HEK293 (cell line): ENCODE measurements around the gene KREMEN2.
A peak's percentile ranks its signal among the peaks of the same experiment; 100 is the strongest.

ENCODE experiments used
- HOXD13 ChIP-seq: sonication (generic); formaldehyde crosslinking; IDR thresholded peaks from 2 replicates; pipeline ENCODE4 v1.8.0; 2022; ENCODE audit warnings: missing genetic modification reagents, borderline replicate concordance
- KLF17 ChIP-seq: fragments of 450-650 bp; formaldehyde crosslinking; IDR thresholded peaks from 2 replicates; pipeline ENCODE4 v1.5.1; 2016; ENCODE audit warnings: missing biosample characterization, missing genetic modification characterization
- RBAK ChIP-seq: fragments of 450-650 bp; formaldehyde crosslinking; IDR thresholded peaks from 2 replicates; pipeline ENCODE4 v1.5.1; 2016; ENCODE audit warnings: missing biosample characterization, missing genetic modification characterization
- REPIN1 ChIP-seq: fragments of 450-650 bp; formaldehyde crosslinking; IDR thresholded peaks from 2 replicates; pipeline ENCODE4 v1.5.1; 2017; ENCODE audit warnings: missing biosample characterization, missing genetic modification characterization, low read depth
- SALL2 ChIP-seq: fragments of 450-650 bp; formaldehyde crosslinking; IDR thresholded peaks from 2 replicates; pipeline ENCODE4 v1.5.0; 2017; ENCODE audit warnings: missing biosample characterization, mild to moderate bottlenecking, missing genetic modification characterization, borderline replicate concordance
- SCRT1 ChIP-seq: fragments of 450-650 bp; formaldehyde crosslinking; IDR thresholded peaks from 2 replicates; pipeline ENCODE4 v1.5.1; 2016; ENCODE audit warnings: missing biosample characterization, missing genetic modification characterization, borderline replicate concordance
- ZBTB11 ChIP-seq: fragments of 450-650 bp; formaldehyde crosslinking; conservative IDR thresholded peaks from 2 replicates; pipeline ENCODE4 v1.5.1; 2016; ENCODE audit warnings: low read depth, missing biosample characterization, missing genetic modification characterization
- ZBTB17 ChIP-seq: fragments of 450-650 bp; formaldehyde crosslinking; IDR thresholded peaks from 2 replicates; pipeline ENCODE4 v1.5.1; 2016; ENCODE audit warnings: missing biosample characterization, missing genetic modification characterization
- ZBTB20 ChIP-seq: fragments of 450-650 bp; formaldehyde crosslinking; IDR thresholded peaks from 2 replicates; pipeline ENCODE4 v1.5.1; 2016; ENCODE audit warnings: missing biosample characterization, missing genetic modification characterization
- ZEB2 ChIP-seq: fragments of 450-650 bp; formaldehyde crosslinking; IDR thresholded peaks from 2 replicates; pipeline ENCODE4 v1.5.1; 2016; ENCODE audit warnings: missing biosample characterization, missing genetic modification characterization
- ZNF10 ChIP-seq: fragments of 450-650 bp; formaldehyde crosslinking; IDR thresholded peaks from 2 replicates; pipeline ENCODE4 v1.5.1; 2017; ENCODE audit warnings: missing biosample characterization, missing genetic modification characterization
- ZNF112 ChIP-seq: fragments of 450-650 bp; formaldehyde crosslinking; IDR thresholded peaks from 2 replicates; pipeline ENCODE4 v1.5.0; 2017; ENCODE audit warnings: missing biosample characterization, missing genetic modification characterization
- ZNF155 ChIP-seq: fragments of 450-650 bp; formaldehyde crosslinking; IDR thresholded peaks from 2 replicates; pipeline ENCODE4 v1.5.1; 2016; ENCODE audit warnings: missing biosample characterization, missing genetic modification characterization
- ZNF174 ChIP-seq: fragments of 450-650 bp; formaldehyde crosslinking; IDR thresholded peaks from 2 replicates; pipeline ENCODE4 v1.5.0; 2017; ENCODE audit warnings: missing biosample characterization, mild to moderate bottlenecking, missing genetic modification characterization
- ZNF274 ChIP-seq, 2 experiments: fragments of 200-500 bp in 1 of 2; fragments of 450-650 bp in 1 of 2; sonication (Bioruptor generic) in 1 of 2; formaldehyde crosslinking in 1 of 2; IDR thresholded peaks; 2 replicates each; pipeline versions ENCODE4 v1.5.1 to v1.6.1; 2014 to 2016; ENCODE audit warnings: borderline replicate concordance in 1 of 2, inconsistent platforms in 1 of 2, low read length in 1 of 2, missing biosample characterization in 1 of 2, missing genetic modification characterization in 1 of 2
- ZNF292 ChIP-seq: fragments of 450-650 bp; formaldehyde crosslinking; IDR thresholded peaks from 2 replicates; pipeline ENCODE4 v1.5.1; 2016; ENCODE audit warnings: low read depth, missing biosample characterization, missing genetic modification characterization, borderline replicate concordance
- ZNF341 ChIP-seq: fragments of 450-650 bp; formaldehyde crosslinking; IDR thresholded peaks from 2 replicates; pipeline ENCODE4; 2016; ENCODE audit warnings: low read depth, missing biosample characterization, missing genetic modification characterization
- ZNF37A ChIP-seq: fragments of 450-650 bp; IDR thresholded peaks from 2 replicates; pipeline ENCODE4 v1.5.1; 2018; ENCODE audit warnings: missing biosample characterization, missing genetic modification characterization
- ZNF510 ChIP-seq: fragments of 450-650 bp; formaldehyde crosslinking; IDR thresholded peaks from 2 replicates; pipeline ENCODE4 v1.5.1; 2018; ENCODE audit warnings: mild to moderate bottlenecking, missing genetic modification characterization, missing biosample characterization; ENCODE audit not compliant: insufficient replicate concordance
- ZNF518A ChIP-seq: fragments of 450-650 bp; formaldehyde crosslinking; conservative IDR thresholded peaks from 2 replicates; pipeline ENCODE4 v1.5.1; 2016; ENCODE audit warnings: low read depth, missing biosample characterization, missing genetic modification characterization
- ZNF521 ChIP-seq: fragments of 450-650 bp; formaldehyde crosslinking; IDR thresholded peaks from 2 replicates; pipeline ENCODE4 v1.5.1; 2017; ENCODE audit warnings: missing biosample characterization, mild to moderate bottlenecking, missing genetic modification characterization
- ZNF596 ChIP-seq: fragments of 450-650 bp; IDR thresholded peaks from 2 replicates; pipeline ENCODE4 v1.5.0; 2018; ENCODE audit warnings: missing biosample characterization, mild to moderate bottlenecking, missing genetic modification characterization, moderate library complexity
- ZNF610 ChIP-seq: fragments of 450-650 bp; formaldehyde crosslinking; IDR thresholded peaks from 2 replicates; pipeline ENCODE4 v1.5.1; 2016; ENCODE audit warnings: missing biosample characterization, missing genetic modification characterization, borderline replicate concordance
- ZNF626 ChIP-seq: fragments of 450-650 bp; sonication (Bioruptor Pico); formaldehyde crosslinking; IDR thresholded peaks from 2 replicates; pipeline ENCODE4 v1.5.1; 2018; ENCODE audit warnings: missing biosample characterization, missing genetic modification characterization, inconsistent platforms
- ZNF664 ChIP-seq: fragments of 450-650 bp; formaldehyde crosslinking; IDR thresholded peaks from 2 replicates; pipeline ENCODE4 v1.5.1; 2016; ENCODE audit warnings: missing biosample characterization, missing genetic modification characterization
- ZNF747 ChIP-seq: fragments of 450-650 bp; formaldehyde crosslinking; IDR thresholded peaks from 2 replicates; pipeline ENCODE4 v1.5.1; 2016; ENCODE audit warnings: missing biosample characterization, missing genetic modification characterization
- ZNF776 ChIP-seq: fragments of 450-650 bp; formaldehyde crosslinking; IDR thresholded peaks from 2 replicates; pipeline ENCODE4 v1.5.0; 2017; ENCODE audit warnings: missing biosample characterization, missing genetic modification characterization, borderline replicate concordance
- ZSCAN16 ChIP-seq: fragments of 450-650 bp; formaldehyde crosslinking; IDR thresholded peaks from 2 replicates; pipeline ENCODE4 v1.5.1; 2016; ENCODE audit warnings: missing biosample characterization, missing genetic modification characterization
- TF ChIP-seq, protein P1 (sequence below): fragments of 450-650 bp; formaldehyde crosslinking; IDR thresholded peaks from 2 replicates; pipeline ENCODE4 v1.5.1; 2016; ENCODE audit warnings: missing biosample characterization, missing genetic modification characterization

Gene KREMEN2

DNA sequence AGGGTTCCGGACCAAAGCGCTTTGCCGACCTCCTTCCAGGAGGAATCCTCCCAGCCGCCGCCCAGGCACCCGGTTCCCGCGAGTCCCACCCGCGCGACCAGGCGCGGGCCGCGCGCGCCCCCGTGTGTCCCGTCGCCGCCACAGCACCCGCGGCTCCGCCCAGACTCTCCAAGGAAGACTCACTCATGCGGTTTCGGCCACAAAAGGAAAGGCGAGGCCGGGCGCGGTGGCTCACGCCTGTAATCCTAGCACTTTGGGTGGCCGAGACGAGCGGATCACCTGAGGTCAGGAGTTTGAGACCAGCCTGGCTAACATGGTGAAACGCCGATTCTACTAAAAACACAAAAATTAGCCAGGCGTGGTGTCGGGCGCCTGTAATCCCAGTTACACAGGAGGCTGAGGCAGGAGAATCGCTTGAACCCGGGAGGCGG is 19.6 kb downstream of the KREMEN2 start (continued):
- TF ChIP-seq ZNF518A (tag by site-specific recombination): no peak
- TF ChIP-seq ZNF292: no peak
- TF ChIP-seq ZBTB17 (tag by site-specific recombination): peak; percentile 54
- peak; percentile 64; the same call in 1 of the 2 replicates for TF ChIP-seq ZNF610
- no peak for TF ChIP-seq ZNF747
- no peak for TF ChIP-seq ZNF626 (tag by site-specific recombination)
- TF ChIP-seq ZNF521 (tag by site-specific recombination): no peak
- no peak for TF ChIP-seq HOXD13 (CRISPR knock-in tag)
- TF ChIP-seq ZBTB20 (tag by site-specific recombination): peak; percentile 29; the same call in 1 of the 2 replicates
- no peak for TF ChIP-seq ZNF776 (tag by site-specific recombination)
- no peak for TF ChIP-seq ZNF174 (tag by site-specific recombination)
- no peak for TF ChIP-seq ZNF664
- no peak for TF ChIP-seq ZNF274 (IDR thresholded peaks at IDR 0.05; ENCODE audit: low read length)
- TF ChIP-seq ZNF274 (tag by site-specific recombination; IDR thresholded peaks at IDR 0.05; ENCODE audit: borderline replicate concordance): no peak
- TF ChIP-seq ZEB2 (tag by site-specific recombination): 0 out of 2 replicates have a peak, but pooled peaks have one; percentile 42
- TF ChIP-seq ZNF37A (tag by site-specific recombination): no peak
- TF ChIP-seq SCRT1 (tag by site-specific recombination): no peak
- no peak for TF ChIP-seq ZNF341
- TF ChIP-seq ZNF10 (tag by site-specific recombination): no peak
- TF ChIP-seq ZNF510: no peak
- TF ChIP-seq ZSCAN16 (tag by site-specific recombination): no peak
- TF ChIP-seq ZNF112 (tag by site-specific recombination): no peak
- TF ChIP-seq ZNF155 (tag by site-specific recombination): no peak
- TF ChIP-seq ZBTB11 (tag by site-specific recombination): no peak
- TF ChIP-seq RBAK: no peak
- no peak for TF ChIP-seq ZNF596
- peak; percentile 60; the same call in 1 of the 2 replicates for TF ChIP-seq REPIN1
- no peak for TF ChIP-seq SALL2 (tag by site-specific recombination)
- TF ChIP-seq KLF17 (tag by site-specific recombination): no peak
- TF ChIP-seq, protein P1, sequence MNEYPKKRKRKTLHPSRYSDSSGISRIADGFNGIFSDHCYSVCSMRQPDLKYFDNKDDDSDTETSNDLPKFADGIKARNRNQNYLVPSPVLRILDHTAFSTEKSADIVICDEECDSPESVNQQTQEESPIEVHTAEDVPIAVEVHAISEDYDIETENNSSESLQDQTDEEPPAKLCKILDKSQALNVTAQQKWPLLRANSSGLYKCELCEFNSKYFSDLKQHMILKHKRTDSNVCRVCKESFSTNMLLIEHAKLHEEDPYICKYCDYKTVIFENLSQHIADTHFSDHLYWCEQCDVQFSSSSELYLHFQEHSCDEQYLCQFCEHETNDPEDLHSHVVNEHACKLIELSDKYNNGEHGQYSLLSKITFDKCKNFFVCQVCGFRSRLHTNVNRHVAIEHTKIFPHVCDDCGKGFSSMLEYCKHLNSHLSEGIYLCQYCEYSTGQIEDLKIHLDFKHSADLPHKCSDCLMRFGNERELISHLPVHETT (tag by site-specific recombination): no peak
